ENCODE results near the gene CTPS2. TPM values are rescaled to one million over a fixed set of nuclear protein-coding genes. Genes with fewer than 3 reads are reported as not detected.
A peak's percentile ranks its signal among the peaks of the same experiment; 100 is the strongest.
"Not testable (repeated sequence)": the region's sequence is repeated elsewhere in the genome, so short reads cannot be mapped to it uniquely, and the experiment has no call there.

CTPS2 gene
- total RNA-seq, 1 donor from 2014 or later, result 5.9 TPM

DNA sequence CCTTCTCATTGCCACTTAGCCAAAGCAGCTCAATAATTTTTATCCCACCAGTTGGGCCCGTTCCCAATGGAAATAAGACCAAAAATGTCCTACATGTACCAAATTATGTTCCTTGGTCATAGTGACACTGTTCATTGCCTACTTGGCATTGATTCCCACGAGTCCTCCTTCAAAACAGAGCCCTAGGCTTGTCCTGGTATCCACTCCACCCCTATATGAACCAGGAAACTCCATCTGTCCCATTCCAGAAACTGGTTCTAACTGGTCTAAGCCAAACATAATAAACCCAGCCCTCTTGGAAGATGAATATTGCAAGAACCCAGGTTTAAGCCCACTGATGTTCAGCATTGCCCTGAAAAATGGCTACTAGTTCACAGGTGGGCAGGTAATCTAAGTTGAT is 93.4 kb downstream of the CTPS2 start:
- intact Hi-C loops (cut with DNase I), result no loop called here
- DNase-seq (no peak), ATAC-seq (ENCODE audit: poor library complexity) (no peak)

DNA sequence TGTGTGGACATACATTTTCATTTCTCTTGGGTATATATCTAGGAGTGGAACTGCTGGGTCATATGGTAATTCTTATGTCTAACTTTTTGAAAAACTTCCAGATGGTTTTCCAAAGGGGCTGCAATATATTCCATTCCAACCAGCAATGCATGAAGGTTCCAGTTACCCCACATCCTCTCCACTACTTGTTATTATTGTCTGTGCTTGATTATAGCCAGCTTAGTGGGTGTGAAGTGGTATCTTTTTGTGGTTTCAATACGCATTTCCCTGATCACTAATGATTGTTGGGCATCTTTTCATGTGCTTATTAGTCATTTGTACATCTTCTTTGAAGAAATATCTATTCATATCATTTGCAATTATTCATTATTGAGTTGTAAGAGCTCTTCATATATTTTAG is 94.0 kb downstream of the CTPS2 start:
- ATAC-seq (ENCODE audit: poor library complexity) (no peak), DNase-seq (no peak)
- intact Hi-C loops (cut with DNase I), result no loop called here

DNA sequence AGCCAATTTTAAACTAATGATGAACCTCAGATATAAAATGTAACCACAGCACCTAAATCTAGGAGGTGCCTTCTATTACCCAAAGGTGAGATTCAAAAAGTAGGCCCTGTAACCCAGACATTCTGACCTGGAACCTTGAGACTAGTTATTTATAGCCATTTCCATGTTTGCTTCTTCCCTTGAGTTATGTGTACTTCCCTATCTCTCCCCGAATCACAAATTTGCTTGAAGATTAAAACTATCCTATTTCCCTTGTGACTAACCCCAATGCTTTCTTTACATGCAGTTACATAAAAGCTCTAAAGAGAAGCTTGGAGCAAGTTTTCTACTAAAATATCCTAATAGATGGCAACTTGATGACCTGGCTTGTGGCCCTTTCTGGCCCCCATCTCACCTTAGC is 95.1 kb downstream of the CTPS2 start:
- intact Hi-C loops (cut with DNase I), result no loop called here
- ATAC-seq (ENCODE audit: poor library complexity), result no peak
- DNase-seq, result no peak

DNA sequence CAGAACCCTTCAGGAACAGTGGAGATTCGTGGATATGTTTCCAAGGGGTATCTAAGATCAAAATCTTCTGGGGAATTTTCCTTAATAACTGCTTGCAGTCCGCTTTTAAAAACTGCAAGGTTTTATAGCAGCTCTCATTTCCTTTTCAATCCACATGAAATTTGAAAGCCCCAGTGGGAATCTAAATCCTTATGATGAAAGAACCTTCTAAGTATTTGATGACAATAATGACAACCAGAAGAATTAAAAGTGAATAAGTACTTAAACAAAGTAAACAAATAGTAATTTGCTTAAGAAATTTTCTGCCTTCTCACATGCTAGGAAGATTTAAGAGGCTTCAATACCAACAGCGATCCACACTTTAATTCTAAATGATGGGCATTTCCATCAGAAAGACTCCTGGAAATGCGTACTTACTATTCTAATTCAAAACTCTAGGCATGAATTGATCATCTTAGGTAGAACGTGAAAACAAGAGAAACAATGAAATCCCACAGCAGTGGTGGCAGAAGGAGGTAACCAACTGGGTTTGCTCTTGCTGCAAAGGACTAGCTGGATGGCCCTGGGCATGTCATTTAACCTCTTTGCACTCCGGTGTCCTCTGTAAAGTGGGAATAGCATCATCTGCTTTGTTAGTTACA is 100.1 kb downstream of the CTPS2 start:
- intact Hi-C loops (cut with DNase I), result no loop called here
- ATAC-seq (ENCODE audit: poor library complexity) (no peak), DNase-seq (no peak)

DNA sequence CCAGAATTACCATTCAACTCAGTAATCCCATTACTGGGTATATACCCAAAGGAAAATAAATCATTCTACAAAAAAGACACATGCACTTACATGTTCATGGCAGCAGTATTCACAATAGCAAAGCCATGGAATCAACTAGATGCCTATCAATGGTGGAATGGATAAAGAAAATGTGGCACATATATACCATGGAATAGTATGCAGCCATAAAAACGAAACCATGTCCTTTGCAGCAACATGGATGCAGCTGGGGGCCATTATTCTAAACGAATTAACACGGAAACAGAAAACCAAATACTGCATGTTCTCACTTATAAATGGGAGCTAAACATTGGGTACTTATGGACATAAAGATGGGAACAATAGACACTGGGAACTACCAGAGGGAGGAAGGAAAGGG is 101.8 kb downstream of the CTPS2 start:
- ATAC-seq (ENCODE audit: poor library complexity); DNase-seq; intact Hi-C loops (cut with DNase I): not testable (repeated sequence)

DNA sequence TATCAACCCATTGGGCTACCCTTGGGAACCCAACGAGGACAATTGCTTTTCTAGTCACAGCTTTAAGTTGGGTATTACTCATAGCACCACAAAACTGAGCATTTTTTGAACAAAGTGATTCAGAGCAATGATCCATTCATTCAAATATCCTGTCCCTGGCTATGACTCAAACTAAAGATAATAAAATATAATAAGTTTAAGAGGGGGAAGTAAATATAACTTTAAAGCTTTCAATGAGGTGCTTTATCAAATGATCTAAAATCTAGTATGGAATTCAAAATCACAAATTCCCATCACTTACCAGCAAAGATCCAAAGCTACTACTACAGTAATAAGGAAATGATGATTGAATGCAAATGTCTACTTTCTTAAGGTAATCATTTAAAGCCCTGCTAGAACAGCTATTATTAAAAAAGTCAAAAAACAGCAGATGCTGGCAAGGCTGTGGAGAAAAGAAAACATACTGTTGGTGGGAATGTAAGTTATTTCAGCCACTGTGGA is 102.3 kb downstream of the CTPS2 start:
- ATAC-seq (ENCODE audit: poor library complexity) (no peak), DNase-seq (no peak)
- intact Hi-C loops (cut with DNase I), result no loop called here

DNA sequence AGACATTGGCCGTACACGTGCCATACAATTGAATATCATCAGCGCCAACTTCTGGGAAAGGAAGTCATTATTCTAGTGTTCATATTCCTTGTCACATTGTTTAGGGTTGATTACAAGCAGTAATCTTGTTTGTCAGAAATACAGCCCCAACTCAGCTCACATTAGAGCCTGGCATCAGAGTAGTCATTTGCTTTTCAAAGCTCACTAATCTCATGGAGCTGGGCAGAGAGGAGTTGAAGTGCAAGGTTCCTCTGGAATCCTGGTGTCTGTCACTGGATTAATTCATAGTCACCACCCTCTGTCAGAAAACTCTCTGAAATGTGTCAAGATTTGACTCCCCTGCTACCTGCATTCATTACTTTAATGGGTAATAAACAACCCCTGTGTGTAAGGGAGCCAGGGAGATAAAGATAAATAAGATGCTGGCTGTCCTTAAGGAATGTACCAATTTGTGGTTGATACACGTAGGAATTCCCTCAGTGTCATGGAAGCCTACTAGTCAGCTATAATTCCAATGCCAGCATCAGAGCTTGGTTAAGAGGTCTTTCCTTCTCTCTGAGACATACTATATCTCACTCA is 106.2 kb downstream of the CTPS2 start:
- intact Hi-C loops (cut with DNase I), result no loop called here
- ATAC-seq (ENCODE audit: poor library complexity), result peak; percentile 39
- no peak for DNase-seq

DNA sequence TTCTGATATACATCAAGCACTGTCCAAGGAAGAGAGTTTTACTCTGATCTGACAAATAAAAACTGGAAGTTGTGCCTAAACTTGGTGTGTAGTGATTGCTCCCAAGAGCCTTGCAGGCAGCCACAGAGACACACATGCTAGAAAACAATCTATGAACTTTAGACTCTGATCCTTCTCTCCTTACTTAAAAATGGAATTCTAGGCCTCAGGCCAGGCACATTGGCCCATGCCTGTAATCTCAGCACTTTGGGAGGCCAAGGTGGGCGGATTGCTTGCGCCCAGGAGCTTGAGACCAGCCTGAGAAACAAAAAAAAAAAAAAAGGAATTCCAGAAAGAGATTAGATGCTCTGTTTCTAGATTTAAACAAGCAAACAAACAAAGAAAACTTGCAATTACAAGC is 108.1 kb downstream of the CTPS2 start:
- intact Hi-C loops (cut with DNase I), result no loop called here
- no peak for DNase-seq
- ATAC-seq (ENCODE audit: poor library complexity), result peak; percentile 42

DNA sequence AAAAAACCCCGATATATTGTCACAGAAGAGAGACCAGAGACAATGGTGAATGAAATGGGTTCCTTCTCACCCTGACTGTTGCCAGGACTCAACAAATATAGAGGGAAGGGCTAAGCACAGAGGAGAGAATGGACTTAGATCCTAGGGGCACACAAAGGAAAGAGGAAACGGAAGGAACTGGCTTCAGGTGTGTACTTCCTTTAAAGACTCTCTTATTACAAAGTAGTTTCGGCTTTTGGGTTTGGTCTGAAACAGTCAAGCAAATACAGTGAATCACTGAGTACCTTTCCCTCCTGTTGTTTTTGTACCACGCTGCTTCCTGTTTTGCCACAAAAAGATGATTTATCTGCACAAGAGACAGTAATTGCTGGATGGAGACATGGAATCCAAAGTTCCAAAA is 108.6 kb downstream of the CTPS2 start:
- ATAC-seq (ENCODE audit: poor library complexity), result no peak
- intact Hi-C loops (cut with DNase I), result no loop called here
- no peak for DNase-seq

DNA sequence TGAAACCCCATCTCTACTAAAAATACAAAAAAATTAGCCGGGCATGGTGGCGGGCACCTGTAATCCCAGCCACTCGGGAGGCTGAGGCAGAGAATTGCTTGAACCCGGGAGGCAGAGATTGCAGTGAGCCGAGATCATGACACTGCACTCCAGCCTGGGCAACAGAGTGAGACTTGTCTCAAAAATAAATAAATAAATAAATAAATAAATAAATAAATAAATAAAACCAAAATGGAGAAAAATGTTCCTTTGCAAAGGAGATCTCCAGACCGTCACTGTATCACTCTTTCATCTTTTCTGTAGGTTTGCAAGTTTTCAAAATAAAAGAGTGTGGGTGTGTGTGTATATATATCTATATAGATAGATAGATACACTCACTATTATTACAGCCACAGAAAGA is 109.2 kb downstream of the CTPS2 start:
- intact Hi-C loops (cut with DNase I); DNase-seq: not testable (repeated sequence)

DNA sequence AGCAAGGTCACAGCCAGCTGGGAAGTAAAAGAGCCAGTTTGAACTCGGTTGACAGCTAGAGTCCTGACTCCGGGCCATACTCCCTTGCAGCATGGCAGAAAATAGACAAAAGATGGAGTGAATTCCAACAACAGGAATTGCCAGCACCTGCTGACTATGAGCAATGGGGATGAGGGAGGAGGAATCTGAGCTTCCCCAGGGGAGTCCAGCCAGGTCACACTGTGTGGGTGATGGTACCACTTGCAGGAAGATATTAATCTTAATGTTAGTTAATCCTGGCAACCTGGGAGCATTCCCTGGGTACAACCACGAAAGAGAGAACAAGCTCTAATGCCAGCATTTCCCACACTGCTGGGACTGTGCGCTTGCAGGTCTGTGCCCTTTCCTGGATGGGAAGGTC is 110.6 kb downstream of the CTPS2 start:
- intact Hi-C loops (cut with DNase I), result no loop called here
- DNase-seq, result no peak
- ATAC-seq (ENCODE audit: poor library complexity), result no peak

More for the DNA sequence above, 109.2 kb downstream of the CTPS2 start:
- not testable (repeated sequence) for ATAC-seq (ENCODE audit: poor library complexity)

DNA sequence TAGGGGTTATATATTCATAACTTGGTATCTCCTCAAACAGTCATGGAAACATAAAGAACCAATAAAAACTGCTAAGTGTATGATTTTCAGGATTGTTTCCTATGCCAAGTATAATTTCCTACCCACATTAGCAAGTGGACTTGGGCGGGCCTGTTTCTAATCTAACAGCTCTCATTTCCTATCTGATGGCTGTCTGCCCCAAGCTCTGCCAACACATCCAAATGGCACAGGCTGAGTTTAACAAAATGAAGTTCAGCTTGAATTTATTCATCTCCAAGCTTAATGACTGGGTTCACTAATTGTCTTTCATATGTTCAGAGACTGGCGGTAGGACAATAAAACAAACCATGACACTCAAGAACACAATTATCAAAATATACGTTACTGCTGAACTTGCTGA is 118.0 kb downstream of the CTPS2 start:
- ATAC-seq (ENCODE audit: poor library complexity), result no peak
- DNase-seq, result no peak
- intact Hi-C loops (cut with DNase I), result no loop called here

DNA sequence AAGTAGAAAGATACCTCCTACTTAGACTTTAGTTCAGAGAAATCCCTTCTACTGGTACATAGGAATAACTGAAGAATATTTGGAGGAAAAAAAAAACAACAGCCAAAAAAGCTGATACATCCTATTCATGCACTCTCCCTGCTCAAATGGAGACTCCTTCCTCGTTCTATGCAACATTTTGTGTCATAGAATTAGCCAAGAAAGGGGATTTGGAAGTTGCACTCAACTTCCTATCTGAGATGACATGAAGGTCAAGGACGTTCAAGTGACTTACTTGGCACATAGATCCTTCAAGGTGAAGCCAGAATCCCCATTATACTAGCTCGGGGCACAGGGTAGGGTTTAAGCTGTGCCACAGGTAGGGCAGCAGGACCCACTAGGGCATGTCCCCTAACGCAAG is 118.7 kb downstream of the CTPS2 start:
- DNase-seq (no peak), ATAC-seq (ENCODE audit: poor library complexity) (no peak)
- intact Hi-C loops (cut with DNase I), result no loop called here

DNA sequence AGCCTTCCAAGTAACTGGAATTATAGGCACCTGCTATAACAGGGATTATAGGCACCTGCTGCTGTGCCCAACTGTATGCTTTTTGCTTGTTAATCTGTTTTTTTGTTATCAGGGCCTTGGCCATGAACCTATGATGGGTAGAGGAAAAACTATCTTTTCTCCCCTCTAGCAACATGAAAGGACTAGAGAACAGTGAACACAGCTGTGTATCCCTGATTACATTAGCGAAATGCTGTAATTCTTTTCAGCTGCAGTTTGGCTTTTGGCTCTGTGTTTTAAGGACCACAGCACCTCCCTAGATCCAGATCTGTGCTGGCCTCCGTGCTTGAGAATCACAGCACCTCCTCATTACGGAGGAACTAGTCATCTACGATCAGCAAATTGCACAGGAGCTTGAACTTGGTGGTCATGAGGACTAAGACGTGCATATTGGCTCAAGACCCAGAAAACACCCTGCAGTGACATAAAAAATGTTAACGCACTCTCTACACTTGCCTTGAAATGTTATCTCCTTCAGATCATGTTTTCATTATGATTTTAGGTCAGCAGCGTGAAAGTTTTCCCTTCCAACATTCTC is 120.2 kb downstream of the CTPS2 start:
- no peak for DNase-seq
- intact Hi-C loops (cut with DNase I), result no loop called here
- no peak for ATAC-seq (ENCODE audit: poor library complexity)

DNA sequence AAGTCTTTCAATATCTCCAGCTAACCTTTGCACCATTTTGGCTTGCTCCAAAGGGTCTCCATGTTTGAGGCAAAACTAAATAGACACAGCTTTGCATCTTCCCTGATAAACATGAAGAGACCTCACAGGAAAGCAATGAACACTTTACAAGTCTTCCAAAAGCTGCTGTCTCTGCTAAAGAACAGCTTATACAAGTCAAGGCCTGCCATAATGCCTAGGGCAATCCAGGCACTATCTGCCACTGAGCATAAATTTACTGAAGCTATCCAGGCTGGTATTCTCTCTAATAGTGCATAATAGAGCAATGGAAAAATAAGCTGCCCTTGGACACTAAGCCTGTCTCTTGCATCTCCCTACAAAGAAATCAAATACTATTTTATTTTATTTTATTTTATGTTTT is 122.6 kb downstream of the CTPS2 start:
- ATAC-seq (ENCODE audit: poor library complexity) (no peak), DNase-seq (no peak)
- intact Hi-C loops (cut with DNase I), result no loop called here

DNA sequence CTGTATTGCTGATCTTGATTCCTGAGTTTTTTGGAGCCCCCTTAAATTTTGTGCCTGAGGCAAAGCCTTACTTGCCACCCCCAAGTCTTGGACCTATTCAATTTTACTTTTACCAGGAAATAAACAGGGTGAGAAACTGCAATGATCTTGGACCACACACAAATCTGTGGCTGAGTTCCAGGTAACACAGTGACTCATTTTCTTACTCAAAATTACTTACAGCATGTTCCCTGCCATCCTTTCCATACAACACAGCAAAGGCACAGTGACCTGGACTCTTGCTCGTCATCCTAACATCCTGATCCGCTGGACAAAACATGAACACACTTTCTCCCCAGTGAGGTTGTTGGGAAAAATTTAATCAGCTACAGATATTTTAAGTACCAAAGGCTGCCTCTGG is 123.3 kb downstream of the CTPS2 start:
- ATAC-seq (ENCODE audit: poor library complexity) (no peak), DNase-seq (no peak)
- intact Hi-C loops (cut with DNase I), result no loop called here

DNA sequence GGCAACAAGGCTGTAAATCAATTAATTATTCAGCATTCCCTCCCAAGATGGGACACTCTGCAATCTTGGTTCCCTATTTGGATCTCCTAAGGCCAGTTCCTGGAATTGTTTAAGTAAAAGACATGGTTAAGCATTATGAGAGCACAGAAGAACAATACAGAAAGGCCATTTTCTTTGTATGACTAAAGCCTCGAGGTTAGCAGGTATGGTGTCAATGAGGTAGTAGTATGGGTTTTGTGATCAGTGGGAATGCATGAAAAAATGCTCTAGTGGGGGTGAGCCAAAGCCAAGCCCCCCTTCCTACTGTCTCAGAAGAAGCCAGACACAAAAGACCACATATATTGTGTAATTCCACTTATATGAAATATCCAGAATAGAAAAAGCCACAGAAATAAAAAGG is 124.2 kb downstream of the CTPS2 start:
- no peak for DNase-seq
- intact Hi-C loops (cut with DNase I), result no loop called here
- ATAC-seq (ENCODE audit: poor library complexity), result no peak

DNA sequence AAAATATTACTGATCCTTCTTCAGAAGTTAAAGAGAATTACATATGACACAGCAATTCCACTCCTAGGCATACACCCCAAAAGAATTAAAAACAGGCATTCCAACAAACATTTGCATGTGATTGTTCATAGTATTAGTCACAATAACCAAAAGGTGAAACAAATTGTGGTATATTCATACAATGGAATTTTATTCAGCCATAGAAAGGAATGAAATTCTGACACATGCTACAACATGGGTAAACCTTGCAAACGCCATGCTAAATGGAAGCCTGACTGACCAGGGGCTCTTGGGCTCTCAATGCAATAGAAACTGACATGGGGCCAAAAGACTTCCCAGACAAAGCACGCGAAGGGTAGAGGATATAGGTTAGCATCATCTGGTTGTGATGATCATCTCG is 124.6 kb downstream of the CTPS2 start:
- DNase-seq (no peak), ATAC-seq (ENCODE audit: poor library complexity) (no peak)
- intact Hi-C loops (cut with DNase I), result no loop called here

DNA sequence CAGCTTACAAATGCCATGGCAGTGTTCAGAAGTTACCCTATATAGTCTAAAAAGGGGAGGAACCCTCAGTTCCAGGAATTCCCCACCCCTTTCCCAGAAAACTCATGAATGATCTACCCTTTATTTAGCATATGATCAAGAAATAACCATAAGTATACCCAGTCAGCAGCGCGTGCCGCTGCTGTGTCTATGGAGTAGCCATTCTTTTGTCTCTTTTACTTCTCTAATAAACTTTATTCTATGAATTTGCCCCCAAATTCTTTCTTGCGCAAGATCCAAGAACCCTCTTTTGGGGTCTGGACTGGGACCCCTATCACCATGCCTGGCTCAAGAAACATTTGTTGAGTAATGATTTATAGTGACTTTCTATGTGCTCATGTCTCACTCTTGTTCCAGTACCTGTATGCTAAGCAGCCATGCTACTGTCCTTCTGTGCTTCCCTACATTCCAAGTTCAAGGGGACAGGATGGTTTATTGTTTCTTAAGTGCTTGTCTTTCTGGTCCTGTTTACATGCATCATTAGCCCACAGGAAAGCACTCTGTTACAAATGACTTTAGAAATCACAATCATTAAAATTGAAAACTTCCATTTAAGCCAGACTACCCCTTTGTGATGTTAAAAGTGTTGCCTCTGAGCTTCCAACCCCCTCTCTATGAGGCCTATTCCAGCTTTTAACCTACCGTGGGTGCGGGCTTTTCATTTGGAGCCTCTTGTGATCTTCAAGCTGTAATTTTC is 125.9 kb downstream of the CTPS2 start:
- ATAC-seq (ENCODE audit: poor library complexity), result no peak
- no peak for DNase-seq
- intact Hi-C loops (cut with DNase I), result no loop called here
